IMR-90 (cell line): ENCODE results near the gene PRR9. TPM values are rescaled to one million over a fixed set of nuclear protein-coding genes. Genes with fewer than 3 reads are reported as not detected.

Experiments used
- ATAC-seq: fragments of 200-7000 bp; cut with Tn5 transposase; 2 replicates; pipeline ENCODE4 v1.9.1; 2020; ENCODE audit warnings: low read depth, mild to moderate bottlenecking, moderate library complexity
- BruUV-seq: library from RNA; stranded (reverse); fragments of 400-500 nt; replicated peaks from 2 replicates; lab custom pipeline; 2021; lab: Mats Ljungman, UMichigan
- CTCF ChIA-PET: fragments of 300-600 bp; formaldehyde crosslinking; extraction: SDS; loops from one replicate; lab custom pipeline; 2021; ENCODE audit warnings: antibody characterized with exemption; lab: Yijun Ruan, JAX
- POLR2A ChIA-PET: fragments of 300-600 bp; sonication (Branson Sonifier 250); formaldehyde crosslinking; loops from one replicate; lab custom pipeline; 2022; ENCODE audit warnings: antibody characterized with exemption; ENCODE audit not compliant: unreplicated experiment; lab: Charles Lee
- DNase-seq: peaks from one replicate; pipeline ENCODE4 v3.0.0; 2013
- H2AFZ ChIP-seq: replicated peaks from 2 replicates; pipeline ENCODE3; 2013; ENCODE audit warnings: low read length, mild to moderate bottlenecking; ENCODE audit not compliant: poor library complexity
- H2AK5ac ChIP-seq: 2 replicates; pipeline ENCODE4 v1.6.1; 2013; ENCODE audit warnings: low read depth, low read length, inconsistent platforms
- H2AK9ac ChIP-seq: replicated peaks from 2 replicates; pipeline ENCODE3; 2013; ENCODE audit warnings: mild to moderate bottlenecking, low read depth, low read length, moderate library complexity; ENCODE audit not compliant: poor library complexity
- H2BK120ac ChIP-seq: 2 replicates; pipeline ENCODE4 v1.6.1; 2013; ENCODE audit warnings: low read depth, low read length, inconsistent platforms
- H2BK15ac ChIP-seq: 3 replicates; pipeline ENCODE4 v1.6.1; 2013; ENCODE audit warnings: low read depth, low read length, inconsistent platforms
- H2BK20ac ChIP-seq: 2 replicates; pipeline ENCODE4 v1.6.1; 2013; ENCODE audit warnings: low read depth, mild to moderate bottlenecking, inconsistent platforms, low read length, moderate library complexity
- H2BK5ac ChIP-seq: 2 replicates; pipeline ENCODE4 v1.6.1; 2013; ENCODE audit warnings: mild to moderate bottlenecking, low read depth, low read length, inconsistent platforms; ENCODE audit not compliant: poor library complexity, severe bottlenecking
- H3K14ac ChIP-seq: replicated peaks from 2 replicates; pipeline ENCODE4 v1.6.1; 2013; ENCODE audit warnings: low read depth, low read length, inconsistent platforms
- H3K18ac ChIP-seq: 2 replicates; pipeline ENCODE4 v1.6.1; 2013; ENCODE audit warnings: low read depth, low read length, control low read depth
- H3K23ac ChIP-seq: 2 replicates; pipeline ENCODE4 v1.6.1; 2013; ENCODE audit warnings: low read depth, low read length, inconsistent platforms
- H3K27ac ChIP-seq: 2 replicates; pipeline ENCODE4 v1.5.1; 2013; ENCODE audit warnings: mild to moderate bottlenecking, control low read depth, low read length; ENCODE audit not compliant: insufficient read depth
- H3K27me3 ChIP-seq: 2 replicates; pipeline ENCODE4 v1.6.1; 2013; ENCODE audit warnings: low read length; ENCODE audit not compliant: control insufficient read depth, insufficient read depth
- H3K36me3 ChIP-seq: 2 replicates; pipeline ENCODE4 v1.6.1; 2013; ENCODE audit warnings: low read length, mixed read lengths; ENCODE audit not compliant: control insufficient read depth, insufficient read depth
- H3K4ac ChIP-seq: 2 replicates; pipeline ENCODE4 v1.6.1; 2013; ENCODE audit warnings: low read depth, low read length, inconsistent platforms
- H3K4me1 ChIP-seq: 2 replicates; pipeline ENCODE4 v1.6.1; 2013; ENCODE audit warnings: low read length, mixed read lengths; ENCODE audit not compliant: control insufficient read depth, insufficient read depth
- H3K4me2 ChIP-seq: 2 replicates; pipeline ENCODE4 v1.6.1; 2013; ENCODE audit warnings: low read depth, mild to moderate bottlenecking, control low read depth, low read length, moderate library complexity
- H3K4me3 ChIP-seq: 2 replicates; pipeline ENCODE4 v1.5.1; 2013; ENCODE audit warnings: low read depth, mild to moderate bottlenecking, control low read depth, low read length, moderate library complexity; ENCODE audit not compliant: insufficient read depth
- H3K56ac ChIP-seq: 2 replicates; pipeline ENCODE4 v1.6.1; 2013; ENCODE audit warnings: low read length, inconsistent platforms; ENCODE audit not compliant: insufficient read depth; ENCODE audit errors: extremely low read depth
- H3K79me1 ChIP-seq, 2 experiments: 2 replicates each; pipeline ENCODE4 v1.6.1; 2013; ENCODE audit warnings: low read length in 2 of 2, inconsistent platforms in 1 of 2, low read depth in 1 of 2
- H3K9ac ChIP-seq: 2 replicates; pipeline ENCODE4 v1.6.1; 2013; ENCODE audit warnings: low read depth, low read length, control low read depth
- H3K9me1 ChIP-seq: 2 replicates; pipeline ENCODE4 v1.6.1; 2013; ENCODE audit warnings: low read length, inconsistent platforms; ENCODE audit not compliant: insufficient read depth
- H3K9me3 ChIP-seq: 2 replicates; pipeline ENCODE4 v1.6.1; 2013; ENCODE audit warnings: low read length; ENCODE audit not compliant: control insufficient read depth, insufficient read depth
- H4K20me1 ChIP-seq: 2 replicates; pipeline ENCODE4 v1.6.1; 2013; ENCODE audit warnings: low read length, inconsistent platforms; ENCODE audit not compliant: insufficient read depth
- H4K5ac ChIP-seq: 2 replicates; pipeline ENCODE4 v1.6.1; 2013; ENCODE audit warnings: mild to moderate bottlenecking, low read depth, low read length, control low read depth
- H4K8ac ChIP-seq, 2 experiments: 2 replicates each; pipeline ENCODE4 v1.6.1; 2013; ENCODE audit warnings: low read depth in 2 of 2, low read length in 2 of 2, control low read depth in 1 of 2, inconsistent platforms in 1 of 2
- H4K91ac ChIP-seq: 2 replicates; pipeline ENCODE4 v1.6.1; 2013; ENCODE audit warnings: low read depth, low read length, inconsistent platforms; ENCODE audit not compliant: insufficient read depth
- NFE2L2 ChIP-seq: fragments of 150-350 bp; IDR thresholded peaks from 2 replicates; pipeline ENCODE4 v1.6.1; 2016; ENCODE audit warnings: low read depth, mild to moderate bottlenecking, low read length
- RFX5 ChIP-seq: IDR thresholded peaks from 2 replicates; pipeline ENCODE4 v1.8.0; 2012; ENCODE audit warnings: low read depth, mild to moderate bottlenecking, low read length, moderate library complexity
- WGBS, 2 experiments: methylation state at CpG; one replicate each; pipeline versions ENCODE4 v1.1.5 to v1.1.7; 2013; ENCODE audit warnings: missing lambda C conversion rate in 2 of 2; ENCODE audit not compliant: insufficient read length in 1 of 2; ENCODE audit errors: extremely low coverage in 2 of 2; 5-methylcytosine and 5-hydroxymethylcytosine counted together
- dilution Hi-C: fragments of 300-500 bp; cut with HindIII; formaldehyde crosslinking; loops from one replicate; pipeline ENCODE4 v1.14.3; 2018; ENCODE audit warnings: low sequenced_read_pairs; ENCODE audit not compliant: unreplicated experiment
- in situ Hi-C: fragments of 300-500 bp; cut with MboI; formaldehyde crosslinking; loops from 3 replicates; pipeline ENCODE4 v1.14.3; 2019; ENCODE audit warnings: low sequenced_read_pairs, inconsistent platforms, mixed read lengths
- intact Hi-C: fragments of 100-400 bp; cut with micrococcal nuclease; formaldehyde crosslinking; loops from 2 replicates; pipeline ENCODE4 v1.10.0; 2022
- polyA plus RNA-seq, 3 experiments: library from polyadenylated mRNA; depleted of rRNA; stranded (reverse); fragments of >200 nt; gene quantifications; 2 replicates each; pipeline ENCODE4 v1.2.3, GENCODE V29; 2012; ENCODE audit warnings: low replicate concordance in 1 of 3
- total RNA-seq: library from RNA; depleted of rRNA; stranded (reverse); fragments of >200 nt; gene quantifications from 2 replicates; pipeline ENCODE4 v1.2.3, GENCODE V29; 2012
- TF ChIP-seq, protein P1 (sequence below): fragments of 150-350 bp; IDR thresholded peaks from 2 replicates; pipeline ENCODE4 v1.6.1; 2017; ENCODE audit warnings: mild to moderate bottlenecking, antibody characterized with exemption, low read length, low read depth

Gene PRR9
- total and polyA plus RNA-seq, 2 of the 4 experiments (the other 2 are of a cell fraction): not detected

DNA sequence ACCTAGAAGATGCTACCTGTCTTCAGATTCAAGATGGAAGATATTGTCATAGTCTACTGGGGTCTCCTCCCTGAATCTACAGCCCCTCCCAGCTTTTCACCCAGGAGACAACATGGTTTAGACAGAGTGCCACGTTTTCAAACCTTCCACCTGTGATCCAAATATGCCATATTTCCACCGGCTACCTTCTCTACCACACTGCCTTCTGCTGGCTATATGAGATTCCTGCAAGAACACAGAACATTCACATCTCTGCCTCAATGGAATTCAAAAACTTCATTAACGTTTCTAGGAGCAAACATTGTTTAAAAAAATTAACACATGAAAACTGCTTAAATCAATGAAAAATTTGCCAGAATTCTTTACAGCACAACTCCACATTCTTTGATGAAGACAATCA lies 27.0 kb upstream of the PRR9 start:
- in situ Hi-C loops: no loop called here
- no peak overlapping the region for H2BK5ac ChIP-seq

More for the DNA sequence above, 27.0 kb upstream of the PRR9 start:
- Histone ChIP-seq H2AFZ (no peak overlapping the region), H4K91ac (no peak overlapping the region), H3K27ac (no peak overlapping the region), H3K36me3 (no peaks in the 10 kb centered on the region), H4K5ac (no peak overlapping the region), H3K18ac (no peak overlapping the region), H2BK120ac (no peak overlapping the region), H4K8ac (no peak overlapping the region), H3K56ac (no peak overlapping the region), H3K4me1 (no peaks in the 10 kb centered on the region), H3K14ac (no peak overlapping the region), H2BK15ac (no peak overlapping the region), H3K9me3 (no peaks in the 10 kb centered on the region), H2AK9ac (no peak overlapping the region), H3K9me1 (no peaks in the 10 kb centered on the region), H3K79me1 (no peaks in the 10 kb centered on the region), H3K4me2 (no peak overlapping the region), H3K27me3 (no peaks in the 10 kb centered on the region), H4K20me1 (no peaks in the 10 kb centered on the region), H2AK5ac (no peak overlapping the region), H3K4me3 (no peak overlapping the region), H3K9ac (no peak overlapping the region), H3K4ac (no peak overlapping the region), H2BK20ac (no peak overlapping the region), H3K23ac (no peak overlapping the region)
- TF ChIP-seq RFX5 (no peak), NFE2L2 (no peak)
- TF ChIP-seq, protein P1, sequence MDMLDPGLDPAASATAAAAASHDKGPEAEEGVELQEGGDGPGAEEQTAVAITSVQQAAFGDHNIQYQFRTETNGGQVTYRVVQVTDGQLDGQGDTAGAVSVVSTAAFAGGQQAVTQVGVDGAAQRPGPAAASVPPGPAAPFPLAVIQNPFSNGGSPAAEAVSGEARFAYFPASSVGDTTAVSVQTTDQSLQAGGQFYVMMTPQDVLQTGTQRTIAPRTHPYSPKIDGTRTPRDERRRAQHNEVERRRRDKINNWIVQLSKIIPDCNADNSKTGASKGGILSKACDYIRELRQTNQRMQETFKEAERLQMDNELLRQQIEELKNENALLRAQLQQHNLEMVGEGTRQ: no peak
- DNase-seq (no peak), ATAC-seq (no peak)
- BruUV-seq: no TSS peak
- dilution Hi-C loops (no loop called here), intact Hi-C loops (no loop called here)
- ChIA-PET CTCF (no interaction called here), POLR2A (no interaction called here)
- WGBS, 2 experiments: 8% methylated on average over 3 of the region's 3 CpGs; no CpG with 5 or more reads in 1 of the 2 experiments
